H9 (cell line): ENCODE measurements around the gene MSI2. TPM values are rescaled to one million over a fixed set of nuclear protein-coding genes. Genes with fewer than 3 reads are reported as not detected.

Source experiments
- DNase-seq: peaks from one replicate; pipeline ENCODE4 v3.0.0-alpha.2; 2017
- H2AFZ ChIP-seq: one replicate; pipeline ENCODE4 v1.6.1; 2013; ENCODE audit warnings: mild to moderate bottlenecking, low read length, control low read depth, moderate library complexity
- H2AK5ac ChIP-seq: 2 replicates; pipeline ENCODE4 v1.6.1; 2013; ENCODE audit warnings: low read length, control low read depth, mixed read lengths; ENCODE audit not compliant: insufficient read length
- H2BK120ac ChIP-seq: one replicate; pipeline ENCODE4 v1.6.1; 2013; ENCODE audit warnings: low read depth, mild to moderate bottlenecking, low read length, control low read depth, inconsistent platforms; ENCODE audit not compliant: poor library complexity, severe bottlenecking
- H2BK12ac ChIP-seq: 2 replicates; pipeline ENCODE4 v1.6.1; 2013; ENCODE audit warnings: low read length, control low read depth, mixed read lengths, low read depth; ENCODE audit not compliant: insufficient read length
- H2BK15ac ChIP-seq: 2 replicates; pipeline ENCODE4 v1.6.1; 2013; ENCODE audit warnings: low read depth, low read length, control low read depth
- H2BK20ac ChIP-seq: one replicate; pipeline ENCODE4 v1.6.1; 2013; ENCODE audit warnings: low read depth, mild to moderate bottlenecking, low read length, control low read depth, inconsistent platforms; ENCODE audit not compliant: poor library complexity, severe bottlenecking
- H2BK5ac ChIP-seq: 2 replicates; pipeline ENCODE4 v1.6.1; 2013; ENCODE audit warnings: low read length, control low read depth, mixed read lengths; ENCODE audit not compliant: insufficient read length
- H3K14ac ChIP-seq: 2 replicates; pipeline ENCODE4 v1.6.1; 2013; ENCODE audit warnings: low read length, control low read depth; ENCODE audit not compliant: insufficient read depth
- H3K18ac ChIP-seq: 2 replicates; pipeline ENCODE4 v1.6.1; 2013; ENCODE audit warnings: low read depth, mild to moderate bottlenecking, mixed read lengths, low read length, control low read depth; ENCODE audit not compliant: insufficient read length
- H3K23ac ChIP-seq: 2 replicates; pipeline ENCODE4 v1.6.1; 2013; ENCODE audit warnings: low read length, control low read depth, mixed read lengths, low read depth; ENCODE audit not compliant: insufficient read length
- H3K23me2 ChIP-seq: 2 replicates; pipeline ENCODE4 v1.6.1; 2013; ENCODE audit warnings: low read depth, mild to moderate bottlenecking, mixed read lengths, low read length, control low read depth; ENCODE audit not compliant: insufficient read length, poor library complexity, severe bottlenecking
- H3K27ac ChIP-seq: 2 replicates; pipeline ENCODE4 v1.5.1; 2013; ENCODE audit warnings: low read length, control low read depth, mixed read lengths, low read depth; ENCODE audit not compliant: insufficient read length
- H3K27me3 ChIP-seq: 2 replicates; pipeline ENCODE4 v1.6.1; 2013; ENCODE audit warnings: low read length, control low read depth, inconsistent platforms; ENCODE audit not compliant: insufficient read depth
- H3K4ac ChIP-seq: 2 replicates; pipeline ENCODE4 v1.6.1; 2013; ENCODE audit warnings: low read depth, mild to moderate bottlenecking, control low read depth, inconsistent platforms, low read length, moderate library complexity
- H3K4me1 ChIP-seq: 2 replicates; pipeline ENCODE4 v1.6.1; 2013; ENCODE audit warnings: low read length, control low read depth, inconsistent platforms; ENCODE audit not compliant: insufficient read depth
- H3K4me2 ChIP-seq: 2 replicates; pipeline ENCODE4 v1.6.1; 2013; ENCODE audit warnings: low read length, control low read depth, mixed read lengths; ENCODE audit not compliant: insufficient read length, insufficient read depth
- H3K56ac ChIP-seq: 2 replicates; pipeline ENCODE4 v1.6.1; 2013; ENCODE audit warnings: low read depth, mild to moderate bottlenecking, mixed read lengths, low read length, control low read depth; ENCODE audit not compliant: insufficient read length
- H3K79me1 ChIP-seq: 2 replicates; pipeline ENCODE4 v1.6.1; 2013; ENCODE audit warnings: low read depth, mild to moderate bottlenecking, moderate library complexity, low read length, control low read depth, inconsistent platforms; ENCODE audit not compliant: insufficient read depth, poor library complexity, severe bottlenecking
- H3K79me2 ChIP-seq: 2 replicates; pipeline ENCODE4 v1.6.1; 2013; ENCODE audit warnings: low read length, control low read depth, inconsistent platforms; ENCODE audit not compliant: insufficient read depth
- H3K9ac ChIP-seq: 2 replicates; pipeline ENCODE4 v1.6.1; 2013; ENCODE audit warnings: low read length, control low read depth, mixed read lengths; ENCODE audit not compliant: insufficient read length; ENCODE audit errors: extremely low read depth
- H3K9me3 ChIP-seq: one replicate; pipeline ENCODE4 v1.6.1; 2013; ENCODE audit warnings: low read depth, low read length, inconsistent platforms; ENCODE audit not compliant: control insufficient read depth
- H3T11ph ChIP-seq: one replicate; pipeline ENCODE4 v1.6.1; 2013; ENCODE audit warnings: mild to moderate bottlenecking, low read length, control low read depth, inconsistent platforms
- H4K20me1 ChIP-seq: one replicate; pipeline ENCODE4 v1.6.1; 2013; ENCODE audit not compliant: control insufficient read depth, insufficient read length, insufficient read depth
- H4K5ac ChIP-seq: 2 replicates; pipeline ENCODE4 v1.6.1; 2013; ENCODE audit warnings: low read depth, mild to moderate bottlenecking, mixed read lengths, low read length, control low read depth; ENCODE audit not compliant: insufficient read length
- H4K8ac ChIP-seq: replicated peaks from 2 replicates; pipeline ENCODE4 v1.6.1; 2013; ENCODE audit warnings: low read length, control low read depth, mixed read lengths, low read depth; ENCODE audit not compliant: insufficient read length
- H4K91ac ChIP-seq: 2 replicates; pipeline ENCODE4 v1.6.1; 2013; ENCODE audit warnings: low read depth, mild to moderate bottlenecking, moderate library complexity, mixed read lengths, low read length, control low read depth; ENCODE audit not compliant: insufficient read length
- H3K27ac Mint-ChIP-seq, 3 experiments: 2 replicates in 2 of 3; 3 replicates in 1 of 3; pipeline ENCODE4 v1.8.0; 2020 to 2021; ENCODE audit warnings: mixed read lengths in 3 of 3, mild to moderate bottlenecking in 1 of 3, moderate library complexity in 1 of 3
- H3K27me3 Mint-ChIP-seq: 2 replicates; pipeline ENCODE4 v1.8.0; 2021; ENCODE audit warnings: low read depth, mild to moderate bottlenecking, moderate library complexity, mixed read lengths
- H3K36me3 Mint-ChIP-seq, 3 experiments: 2 replicates in 2 of 3; 3 replicates in 1 of 3; pipeline ENCODE4 v1.8.0; 2020 to 2021; ENCODE audit warnings: low read depth in 3 of 3, mixed read lengths in 3 of 3; ENCODE audit not compliant: insufficient read depth in 1 of 3
- H3K4me1 Mint-ChIP-seq, 2 experiments: 2 replicates each; pipeline ENCODE4 v1.8.0; 2020; ENCODE audit warnings: mixed read lengths in 2 of 2
- H3K4me3 Mint-ChIP-seq, 2 experiments: 2 replicates in 1 of 2; 3 replicates in 1 of 2; pipeline ENCODE4 v1.8.0; 2020 to 2021; ENCODE audit warnings: mild to moderate bottlenecking in 2 of 2, mixed read lengths in 2 of 2, moderate library complexity in 1 of 2
- H3K9me3 Mint-ChIP-seq, 2 experiments: 2 replicates in 1 of 2; 3 replicates in 1 of 2; pipeline ENCODE4 v1.8.0; 2020; ENCODE audit warnings: mild to moderate bottlenecking in 2 of 2, mixed read lengths in 2 of 2, moderate library complexity in 1 of 2
- CTCF ChIP-seq: fragments of 200-600 bp; sonication (generic); conservative IDR thresholded peaks from 3 replicates; pipeline ENCODE4 v1.8.0; 2021; ENCODE audit warnings: antibody characterized with exemption, mild to moderate bottlenecking
- WGBS: extraction: QIAGEN DNeasy Blood & Tissue Kit; methylation state at CpG from one replicate; pipeline ENCODE4 v1.1.7; 2013; ENCODE audit warnings: missing lambda C conversion rate, low lambda C conversion rate, mixed read lengths; ENCODE audit not compliant: insufficient read length; ENCODE audit errors: extremely low coverage; 5-methylcytosine and 5-hydroxymethylcytosine counted together
- total RNA-seq: library from RNA; stranded (reverse); gene quantifications from 2 replicates; pipeline ENCODE4 v1.2.1, GENCODE V29; 2021

Gene MSI2
- total RNA-seq, 1 experiment from 2014 or later: 98.5 TPM

- Mint-ChIP-seq H3K9me3 (no peaks in the 10 kb centered on the region), H3K4me3 (no peak overlapping the region), H3K27me3 (no peaks in the 10 kb centered on the region), H3K36me3 (peaks cover 3 to 9% (median 7%) of the 10 kb centered on the region in 3 experiments; a peak in 6 of 7 replicates), H3K27ac (no peak overlapping the region), H3K4me1 (peaks cover 8 to 10% of the 10 kb centered on the region in 2 experiments)
- Histone ChIP-seq H2BK5ac (no peak overlapping the region), H4K8ac (no peak overlapping the region), H3K27me3 (no peaks in the 10 kb centered on the region), H4K5ac (no peak overlapping the region), H4K91ac (no peak overlapping the region), H2BK12ac (no peak overlapping the region), H3K18ac (no peak overlapping the region), H3K4ac (no peak overlapping the region), H3K56ac (no peak overlapping the region), H3T11ph (no peak overlapping the region), H2BK15ac (no peak overlapping the region), H3K4me1 (no peaks in the 10 kb centered on the region; the same call in 1 of the 2 replicates), H3K27ac (no peak overlapping the region), H3K23me2 (no peaks in the 10 kb centered on the region), H2BK20ac (no peak overlapping the region), H3K79me2 (no peaks in the 10 kb centered on the region), H3K79me1 (no peaks in the 10 kb centered on the region), H3K14ac (no peak overlapping the region), H4K20me1 (no peaks in the 10 kb centered on the region), H2AFZ (no peak overlapping the region), H3K9me3 (no peaks in the 10 kb centered on the region), H2AK5ac (no peak overlapping the region), H3K4me2 (no peak overlapping the region), H2BK120ac (no peak overlapping the region), H3K23ac (no peak overlapping the region), H3K9ac (no peak overlapping the region)
- DNase-seq: no peak
- no CpG with 5 or more reads among the region's 8 CpGs for WGBS
- no peak for TF ChIP-seq CTCF
Measured at GRCh38 chr17:57451191-57451590, 194.9 kb downstream of the MSI2 start.
